Measurements from ENCODE around the gene C1orf185.

The C1orf185 gene

DNA sequence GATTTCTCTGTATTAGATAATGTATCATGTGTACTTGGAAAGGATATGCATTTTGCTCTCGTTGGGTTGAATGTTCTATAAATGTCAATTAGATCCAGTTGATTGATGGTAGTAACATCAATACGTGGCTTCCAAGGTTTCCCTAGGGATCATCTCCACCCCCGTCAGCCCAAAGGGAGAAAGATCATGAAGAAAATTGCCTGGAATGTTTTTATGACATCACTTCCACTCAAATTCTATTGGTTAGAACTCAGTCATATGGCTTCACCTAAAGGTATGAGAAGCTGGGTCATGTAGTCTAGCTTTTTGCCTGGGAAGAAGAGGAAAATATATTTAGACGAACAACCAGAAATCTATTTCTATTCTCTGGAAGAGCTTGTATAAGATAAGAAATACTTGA lies at the start of gene C1orf185:
C1orf185 (plus strand) TSS at position 253 of the 400 bp plus-strand sequence; CDS start at position 259, 6 bp downstream.
- Histone ChIP-seq H3K9ac (ENCODE audit: low read length) (no peak within 1 kb of the TSS), H3K9me3 (ENCODE audit: control insufficient read depth, low read length) (no peaks in the 10 kb centered on the region), H3K4me1 (ENCODE audit: control insufficient read depth, insufficient read depth, low read length) (no peaks in the 10 kb centered on the region), H3K4me3 (ENCODE audit: low read length) (no peak within 1 kb of the TSS), H3K27me3 (replicated peaks; ENCODE audit: control insufficient read depth, insufficient read depth, low read length) (no peaks in the 10 kb centered on the region), H3K36me3 (ENCODE audit: control insufficient read depth, insufficient read depth, low read length, severe bottlenecking) (no peaks in the 10 kb centered on the region)
- DNase-seq (ENCODE audit: low read depth) = no peak

DNA sequence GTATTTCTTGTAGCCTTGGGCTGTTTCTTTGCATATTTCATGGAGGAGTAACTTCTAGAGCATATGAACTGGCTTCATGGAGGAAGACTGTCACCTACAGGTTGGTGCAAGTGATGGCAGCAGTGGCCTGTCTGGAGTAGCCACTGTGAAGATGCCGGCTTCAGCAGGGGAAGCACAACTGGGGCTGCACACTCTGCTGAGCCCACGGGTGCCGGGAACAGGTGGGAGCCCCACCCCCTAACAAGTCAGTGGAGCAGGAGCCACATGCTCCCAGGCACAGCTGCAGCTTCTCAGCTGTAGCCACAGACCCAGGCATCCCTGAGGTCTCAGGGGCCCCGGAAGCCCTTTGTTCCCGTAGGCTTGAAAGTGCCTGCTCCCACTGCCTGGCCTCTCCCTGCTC lies 43.2 kb upstream of the C1orf185 start:
- Histone ChIP-seq H3K9ac (ENCODE audit: low read length) (no peak overlapping the region), H3K27me3 (replicated peaks; ENCODE audit: control insufficient read depth, insufficient read depth, low read length) (no peaks in the 10 kb centered on the region), H3K4me1 (ENCODE audit: control insufficient read depth, insufficient read depth, low read length) (peaks cover 10% of the 10 kb centered on the region), H3K36me3 (ENCODE audit: control insufficient read depth, insufficient read depth, low read length, severe bottlenecking) (no peaks in the 10 kb centered on the region), H3K9me3 (ENCODE audit: control insufficient read depth, low read length) (peaks cover 11% of the 10 kb centered on the region), H3K4me3 (ENCODE audit: low read length) (no peak overlapping the region)
- peak; percentile 33 for DNase-seq (ENCODE audit: low read depth)

DNA sequence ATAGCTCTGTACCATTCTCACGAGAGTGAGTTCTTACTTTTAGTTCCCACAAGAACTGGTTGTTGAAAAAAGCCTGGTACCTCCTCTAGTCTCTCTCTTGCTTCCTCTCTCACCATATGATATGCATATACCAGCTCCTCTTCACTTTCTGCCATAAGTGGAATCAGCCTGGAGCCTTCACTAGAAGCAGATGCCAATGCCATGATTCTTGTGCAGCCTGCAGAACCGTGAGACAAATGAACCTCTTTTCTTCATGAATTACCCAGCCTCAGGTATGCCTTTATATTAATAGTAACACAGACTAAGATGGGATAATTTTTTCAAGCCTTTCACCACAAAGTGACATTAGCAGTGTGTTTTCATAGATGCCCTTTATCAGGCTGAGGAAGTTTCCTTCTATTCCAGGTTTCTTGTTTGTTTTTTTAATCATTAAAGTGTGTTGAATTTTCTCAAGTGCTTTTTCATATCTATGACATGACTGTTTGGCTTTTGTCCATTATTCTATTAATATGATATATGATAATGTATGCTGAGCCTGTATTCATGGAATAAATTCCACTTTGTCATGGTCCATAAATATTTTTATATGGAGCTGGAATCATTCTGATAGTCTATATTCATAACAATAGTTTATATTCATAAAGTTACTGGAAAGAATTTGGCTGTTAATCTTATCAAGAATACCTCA lies 40.7 kb upstream of the C1orf185 start:
- Histone ChIP-seq H3K9me3 (ENCODE audit: control insufficient read depth, low read length) (peaks cover 9% of the 10 kb centered on the region), H3K9ac (ENCODE audit: low read length) (no peak overlapping the region), H3K27me3 (replicated peaks; ENCODE audit: control insufficient read depth, insufficient read depth, low read length) (no peaks in the 10 kb centered on the region), H3K4me3 (ENCODE audit: low read length) (no peak overlapping the region), H3K36me3 (ENCODE audit: control insufficient read depth, insufficient read depth, low read length, severe bottlenecking) (no peaks in the 10 kb centered on the region), H3K4me1 (ENCODE audit: control insufficient read depth, insufficient read depth, low read length) (peaks cover 10% of the 10 kb centered on the region)
- DNase-seq (ENCODE audit: low read depth) = peak; percentile 18

DNA sequence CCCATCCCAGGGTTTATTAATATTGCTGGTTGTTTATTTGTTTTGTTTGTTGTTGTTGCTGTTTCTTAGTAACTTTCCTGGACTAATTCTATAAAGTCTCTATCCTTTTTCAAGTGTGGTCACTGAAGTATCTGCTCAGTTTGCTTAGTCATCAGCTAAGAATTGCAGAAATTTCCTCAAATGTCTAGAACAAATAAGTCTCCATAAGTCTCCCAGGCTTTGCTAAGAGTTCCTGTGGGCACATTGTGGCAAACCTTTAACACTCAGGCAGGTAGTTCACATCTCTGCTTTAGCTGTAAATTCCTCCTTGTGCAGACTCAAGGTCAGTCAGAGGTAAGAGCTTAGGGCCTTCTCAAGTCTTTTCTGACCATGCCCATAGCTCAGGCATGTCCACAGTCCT lies 38.9 kb upstream of the C1orf185 start:
- Histone ChIP-seq H3K36me3 (ENCODE audit: control insufficient read depth, insufficient read depth, low read length, severe bottlenecking) (no peaks in the 10 kb centered on the region), H3K27me3 (replicated peaks; ENCODE audit: control insufficient read depth, insufficient read depth, low read length) (no peaks in the 10 kb centered on the region), H3K4me3 (ENCODE audit: low read length) (no peak overlapping the region), H3K4me1 (ENCODE audit: control insufficient read depth, insufficient read depth, low read length) (peaks cover 10% of the 10 kb centered on the region), H3K9me3 (ENCODE audit: control insufficient read depth, low read length) (no peaks in the 10 kb centered on the region), H3K9ac (ENCODE audit: low read length) (no peak overlapping the region)
- peak; percentile 86 for DNase-seq (ENCODE audit: low read depth)

DNA sequence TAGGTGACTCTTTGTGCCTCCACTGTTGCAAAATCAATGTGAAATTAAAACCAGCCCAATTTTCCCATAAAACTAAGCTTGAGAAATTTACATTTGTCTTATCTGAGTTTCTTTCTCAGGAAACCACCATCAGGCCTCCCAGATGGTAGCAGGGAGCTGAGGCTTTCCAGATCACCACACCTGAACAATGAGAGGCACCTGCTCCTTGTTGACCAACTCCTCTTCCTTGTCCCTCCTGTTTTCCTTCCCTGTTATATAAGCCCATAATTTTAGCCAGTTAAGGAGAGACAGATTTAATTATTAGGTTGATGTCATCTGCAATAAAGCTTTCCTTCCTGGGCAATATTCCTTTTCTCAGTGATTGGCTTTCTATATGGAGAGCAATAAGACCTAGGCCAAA lies 32.0 kb upstream of the C1orf185 start:
- Histone ChIP-seq H3K9me3 (ENCODE audit: control insufficient read depth, low read length) (no peaks in the 10 kb centered on the region), H3K4me3 (ENCODE audit: low read length) (no peak overlapping the region)
- DNase-seq (ENCODE audit: low read depth) = peak; percentile 7

DNA sequence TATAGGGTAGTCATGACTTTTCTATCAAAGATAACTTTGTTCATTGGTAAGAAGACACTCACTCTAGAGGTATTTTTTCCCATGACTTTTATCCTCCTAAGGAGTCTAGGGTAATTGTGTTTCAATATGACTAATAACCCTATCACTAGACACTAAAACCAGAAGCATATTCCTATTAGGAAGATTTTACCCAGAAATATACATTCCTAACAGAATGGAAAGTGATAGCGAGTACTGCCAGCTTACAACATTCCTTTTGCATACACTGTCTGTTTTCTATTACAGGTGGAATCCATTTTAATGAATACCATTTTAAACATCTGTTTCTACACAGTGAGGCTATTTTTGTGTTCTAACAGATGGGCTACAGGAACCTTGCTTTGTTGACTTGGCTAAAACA lies 31.4 kb upstream of the C1orf185 start:
- Histone ChIP-seq H3K27me3 (replicated peaks; ENCODE audit: control insufficient read depth, insufficient read depth, low read length) (no peaks in the 10 kb centered on the region), H3K9me3 (ENCODE audit: control insufficient read depth, low read length) (no peaks in the 10 kb centered on the region), H3K4me3 (ENCODE audit: low read length) (no peak overlapping the region), H3K4me1 (ENCODE audit: control insufficient read depth, insufficient read depth, low read length) (peaks cover 7% of the 10 kb centered on the region), H3K9ac (ENCODE audit: low read length) (no peak overlapping the region), H3K36me3 (ENCODE audit: control insufficient read depth, insufficient read depth, low read length, severe bottlenecking) (no peaks in the 10 kb centered on the region)
- DNase-seq (ENCODE audit: low read depth) = peak; percentile 71

More for the DNA sequence above, 32.0 kb upstream of the C1orf185 start:
- no peaks in the 10 kb centered on the region for H3K27me3 ChIP-seq (replicated peaks; ENCODE audit: control insufficient read depth, insufficient read depth, low read length)
- H3K36me3 ChIP-seq (ENCODE audit: control insufficient read depth, insufficient read depth, low read length, severe bottlenecking) = no peaks in the 10 kb centered on the region
- no peak overlapping the region for H3K9ac ChIP-seq (ENCODE audit: low read length)
- H3K4me1 ChIP-seq (ENCODE audit: control insufficient read depth, insufficient read depth, low read length) = peaks cover 7% of the 10 kb centered on the region

DNA sequence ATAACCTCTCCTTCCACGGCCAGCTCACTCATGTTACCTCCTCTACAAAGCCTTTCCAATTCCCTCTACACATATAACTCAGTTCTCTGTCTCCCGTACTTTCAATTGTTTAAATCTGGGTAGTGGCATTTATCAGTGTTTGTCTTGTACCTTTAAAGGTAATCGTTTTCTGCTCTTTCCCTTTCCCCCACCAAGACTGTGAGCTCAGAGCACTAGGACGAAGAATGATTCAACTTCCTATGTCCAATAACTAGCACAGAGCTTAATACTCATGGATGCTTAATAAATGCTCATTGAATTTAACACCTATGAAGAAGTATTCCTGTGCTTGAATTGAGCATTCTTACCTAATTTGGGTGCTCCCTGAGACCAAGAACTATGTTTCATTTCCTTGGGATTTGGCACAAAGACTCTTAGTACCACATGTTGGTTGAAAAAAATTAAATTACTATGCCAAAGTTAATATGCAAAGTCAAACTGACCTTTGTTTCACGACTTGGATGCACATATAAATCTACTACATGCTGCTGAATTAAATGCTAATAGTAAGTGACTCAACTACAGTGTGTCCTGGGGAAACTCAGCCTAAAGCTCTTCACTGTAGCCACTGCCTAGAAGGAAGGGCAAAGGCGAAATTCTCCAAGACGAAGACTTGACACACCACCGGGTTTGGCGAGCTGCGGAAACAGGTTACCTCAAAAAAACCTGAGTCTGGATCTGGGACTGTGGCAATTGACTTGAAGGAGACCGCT lies 30.6 kb upstream of the C1orf185 start:
- Histone ChIP-seq H3K9me3 (ENCODE audit: control insufficient read depth, low read length) (no peaks in the 10 kb centered on the region), H3K4me3 (ENCODE audit: low read length) (no peak overlapping the region), H3K9ac (ENCODE audit: low read length) (no peak overlapping the region), H3K36me3 (ENCODE audit: control insufficient read depth, insufficient read depth, low read length, severe bottlenecking) (no peaks in the 10 kb centered on the region), H3K4me1 (ENCODE audit: control insufficient read depth, insufficient read depth, low read length) (peaks cover 7% of the 10 kb centered on the region), H3K27me3 (replicated peaks; ENCODE audit: control insufficient read depth, insufficient read depth, low read length) (no peaks in the 10 kb centered on the region)
- DNase-seq (ENCODE audit: low read depth) = no peak

DNA sequence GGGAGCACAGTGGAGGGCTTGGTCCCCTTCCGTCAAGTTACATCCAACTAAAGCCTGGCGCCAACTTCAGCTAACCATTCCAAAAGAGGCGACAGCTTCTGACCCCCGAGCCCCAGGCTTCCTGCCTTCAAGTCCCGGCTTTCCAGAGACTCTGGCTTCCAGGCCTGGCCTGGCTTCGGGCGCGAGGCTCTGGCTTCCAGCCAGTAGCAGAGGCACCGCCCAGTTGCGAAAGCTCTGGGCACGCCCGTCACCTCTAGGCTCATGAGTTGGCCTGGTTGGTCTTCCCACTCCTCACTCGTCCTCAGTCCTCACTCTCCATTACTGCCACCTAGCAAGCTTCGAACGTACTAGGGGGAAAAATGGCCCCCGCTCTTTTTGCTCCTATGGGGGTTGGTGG lies 30.0 kb upstream of the C1orf185 start:
- DNase-seq (ENCODE audit: low read depth) = no peak
- Histone ChIP-seq H3K27me3 (replicated peaks; ENCODE audit: control insufficient read depth, insufficient read depth, low read length) (no peaks in the 10 kb centered on the region), H3K4me3 (ENCODE audit: low read length) (no peak overlapping the region), H3K9me3 (ENCODE audit: control insufficient read depth, low read length) (no peaks in the 10 kb centered on the region), H3K4me1 (ENCODE audit: control insufficient read depth, insufficient read depth, low read length) (peaks cover 7% of the 10 kb centered on the region), H3K9ac (ENCODE audit: low read length) (no peak overlapping the region), H3K36me3 (ENCODE audit: control insufficient read depth, insufficient read depth, low read length, severe bottlenecking) (no peaks in the 10 kb centered on the region)

DNA sequence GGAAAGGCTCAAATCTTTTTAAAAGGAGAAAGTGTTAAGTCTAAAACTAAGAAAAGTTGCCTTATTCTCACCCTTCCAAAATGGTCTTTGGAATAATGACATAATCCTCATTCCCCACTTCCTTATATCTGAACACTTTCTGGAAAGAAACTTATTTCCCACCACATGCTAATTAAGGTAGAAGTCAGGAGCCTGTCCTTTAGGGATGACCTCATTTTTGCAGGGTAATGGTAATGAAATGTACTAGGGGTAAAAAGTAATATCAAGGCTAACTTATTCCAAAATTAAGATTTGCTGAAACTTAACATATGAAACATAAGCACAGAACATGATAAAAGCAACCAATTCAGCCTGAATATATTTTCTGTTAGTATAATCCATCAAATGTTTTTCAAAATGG lies 29.4 kb upstream of the C1orf185 start:
- no peak for DNase-seq (ENCODE audit: low read depth)
- no peaks in the 10 kb centered on the region for H3K36me3 ChIP-seq (ENCODE audit: control insufficient read depth, insufficient read depth, low read length, severe bottlenecking)
- peaks cover 7% of the 10 kb centered on the region for H3K4me1 ChIP-seq (ENCODE audit: control insufficient read depth, insufficient read depth, low read length)
- no peak overlapping the region for H3K4me3 ChIP-seq (ENCODE audit: low read length)
- no peaks in the 10 kb centered on the region for H3K9me3 ChIP-seq (ENCODE audit: control insufficient read depth, low read length)
- no peaks in the 10 kb centered on the region for H3K27me3 ChIP-seq (replicated peaks; ENCODE audit: control insufficient read depth, insufficient read depth, low read length)
- H3K9ac ChIP-seq (ENCODE audit: low read length) = no peak overlapping the region

DNA sequence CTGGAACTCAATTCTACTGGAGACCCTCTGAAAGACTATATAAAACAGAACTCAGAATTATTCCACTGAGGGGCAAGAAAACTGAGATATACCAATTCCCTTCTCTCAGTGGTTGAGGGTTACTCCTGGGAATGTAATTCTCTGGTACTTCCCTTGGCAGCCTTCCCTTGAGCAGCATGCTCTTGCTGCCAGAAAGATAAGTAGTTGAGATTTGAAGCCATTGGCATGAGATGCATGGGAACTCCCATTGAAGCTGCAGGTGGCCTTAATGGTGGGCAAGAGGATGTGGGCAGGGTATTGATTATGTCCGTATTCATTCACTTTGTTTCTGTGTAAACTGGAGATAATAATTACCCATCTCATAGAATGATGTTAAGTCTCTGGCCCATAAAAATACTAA lies 28.6 kb upstream of the C1orf185 start:
- Histone ChIP-seq H3K9ac (ENCODE audit: low read length) (no peak overlapping the region), H3K27me3 (replicated peaks; ENCODE audit: control insufficient read depth, insufficient read depth, low read length) (no peaks in the 10 kb centered on the region), H3K4me3 (ENCODE audit: low read length) (no peak overlapping the region), H3K9me3 (ENCODE audit: control insufficient read depth, low read length) (no peaks in the 10 kb centered on the region), H3K36me3 (ENCODE audit: control insufficient read depth, insufficient read depth, low read length, severe bottlenecking) (no peaks in the 10 kb centered on the region), H3K4me1 (ENCODE audit: control insufficient read depth, insufficient read depth, low read length) (peaks cover 7% of the 10 kb centered on the region)
- no peak for DNase-seq (ENCODE audit: low read depth)

DNA sequence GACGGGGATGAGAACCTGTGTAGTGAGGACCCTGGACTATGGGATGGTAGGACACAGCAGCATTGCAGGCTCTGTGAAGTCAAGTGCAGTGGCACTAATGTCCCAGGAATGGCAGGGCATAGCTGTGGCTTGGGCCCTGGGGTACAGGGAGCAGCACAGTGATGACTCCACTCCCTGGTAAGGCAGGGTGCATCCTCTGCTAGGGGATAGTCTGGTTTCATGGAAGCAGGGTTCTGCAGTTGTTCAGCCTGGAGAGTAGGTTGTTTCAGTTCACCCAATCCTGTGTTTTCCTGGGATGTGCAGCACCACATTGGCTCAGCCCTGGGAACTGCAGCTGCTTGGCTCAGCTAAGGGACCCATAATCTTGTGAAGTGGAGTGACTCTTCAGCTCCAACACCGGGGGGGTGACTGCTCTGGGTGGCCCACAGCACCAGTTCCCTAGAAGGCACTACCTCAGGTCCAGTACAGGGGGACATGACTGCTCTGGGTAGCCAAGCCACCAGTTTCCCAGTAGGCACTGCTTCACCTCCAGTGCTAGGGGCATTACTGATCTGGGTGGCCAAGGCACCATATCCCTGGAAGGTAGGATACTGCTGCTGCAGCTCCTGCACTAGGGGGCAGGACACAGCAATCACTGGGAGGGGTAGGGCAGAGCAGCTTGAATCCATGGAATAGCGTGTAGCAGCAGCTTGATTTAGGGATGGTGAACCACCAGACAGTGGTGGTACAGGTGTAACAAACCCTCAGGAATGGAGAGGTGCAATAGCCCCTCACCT lies 15.3 kb upstream of the C1orf185 start:
- Histone ChIP-seq H3K4me3 (ENCODE audit: low read length) (no peak overlapping the region), H3K9me3 (ENCODE audit: control insufficient read depth, low read length) (peaks cover 4% of the 10 kb centered on the region), H3K27me3 (replicated peaks; ENCODE audit: control insufficient read depth, insufficient read depth, low read length) (peaks cover 6% of the 10 kb centered on the region), H3K4me1 (ENCODE audit: control insufficient read depth, insufficient read depth, low read length) (no peaks in the 10 kb centered on the region), H3K9ac (ENCODE audit: low read length) (no peak overlapping the region), H3K36me3 (ENCODE audit: control insufficient read depth, insufficient read depth, low read length, severe bottlenecking) (no peaks in the 10 kb centered on the region)
- DNase-seq (ENCODE audit: low read depth) = no peak

Data from adipocyte (in vitro differentiated cells).